HG02981 (cell line): ENCODE results near the gene HUWE1.
"Not testable (repeated sequence)": the region's sequence is repeated elsewhere in the genome, so short reads cannot be mapped to it uniquely, and the experiment has no call there.

Experiments used
- ATAC-seq: cut with Tn5 transposase; IDR thresholded peaks from one replicate; pipeline ENCODE4 v1.9.1; 2021; ENCODE audit warnings: mild to moderate bottlenecking, moderate library complexity; ENCODE audit not compliant: unreplicated experiment

The HUWE1 gene

GRCh38 chrX:53531255-53531966, 155.1 kb downstream of the HUWE1 start:
- not testable (repeated sequence) for ATAC-seq

- no peak for ATAC-seq
Measured at GRCh38 chrX:53526999-53527398, 159.5 kb downstream of the HUWE1 start.

- no peak for ATAC-seq
Measured at GRCh38 chrX:53511322-53511721, 175.2 kb downstream of the HUWE1 start.

GRCh38 chrX:53504035-53504434, 182.5 kb downstream of the HUWE1 start:
- ATAC-seq = not testable (repeated sequence)

- ATAC-seq = no peak
Measured at GRCh38 chrX:53494436-53494835, 192.1 kb downstream of the HUWE1 start.

- no peak for ATAC-seq
Measured at GRCh38 chrX:53486285-53486684, 200.2 kb downstream of the HUWE1 start.

GRCh38 chrX:53483838-53484405, 202.6 kb downstream of the HUWE1 start:
- no peak for ATAC-seq

- ATAC-seq = no peak
Measured at GRCh38 chrX:53483416-53483815, 203.1 kb downstream of the HUWE1 start.
